ENCODE data around the gene HEG1.

DNA sequence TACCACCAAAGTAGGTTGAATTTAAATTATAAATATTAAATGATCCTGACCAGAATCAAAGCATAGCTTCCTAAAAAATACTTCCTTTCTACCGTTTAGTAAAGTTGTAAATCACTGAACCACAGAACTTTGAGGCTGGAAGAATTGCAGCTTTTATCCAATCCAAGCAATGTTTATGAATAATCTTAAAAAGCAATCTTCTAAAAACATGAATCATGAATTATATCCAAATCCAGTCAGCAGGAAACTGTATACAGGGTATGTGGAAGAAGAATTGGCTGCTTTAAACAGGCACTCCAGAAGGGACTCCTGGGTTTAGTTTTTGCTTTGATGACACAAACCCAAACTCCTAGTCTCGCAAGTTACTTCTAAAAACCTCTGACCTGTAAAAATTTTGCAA lies 30.2 kb downstream of the HEG1 start:
- TF ChIP-seq, protein P1, sequence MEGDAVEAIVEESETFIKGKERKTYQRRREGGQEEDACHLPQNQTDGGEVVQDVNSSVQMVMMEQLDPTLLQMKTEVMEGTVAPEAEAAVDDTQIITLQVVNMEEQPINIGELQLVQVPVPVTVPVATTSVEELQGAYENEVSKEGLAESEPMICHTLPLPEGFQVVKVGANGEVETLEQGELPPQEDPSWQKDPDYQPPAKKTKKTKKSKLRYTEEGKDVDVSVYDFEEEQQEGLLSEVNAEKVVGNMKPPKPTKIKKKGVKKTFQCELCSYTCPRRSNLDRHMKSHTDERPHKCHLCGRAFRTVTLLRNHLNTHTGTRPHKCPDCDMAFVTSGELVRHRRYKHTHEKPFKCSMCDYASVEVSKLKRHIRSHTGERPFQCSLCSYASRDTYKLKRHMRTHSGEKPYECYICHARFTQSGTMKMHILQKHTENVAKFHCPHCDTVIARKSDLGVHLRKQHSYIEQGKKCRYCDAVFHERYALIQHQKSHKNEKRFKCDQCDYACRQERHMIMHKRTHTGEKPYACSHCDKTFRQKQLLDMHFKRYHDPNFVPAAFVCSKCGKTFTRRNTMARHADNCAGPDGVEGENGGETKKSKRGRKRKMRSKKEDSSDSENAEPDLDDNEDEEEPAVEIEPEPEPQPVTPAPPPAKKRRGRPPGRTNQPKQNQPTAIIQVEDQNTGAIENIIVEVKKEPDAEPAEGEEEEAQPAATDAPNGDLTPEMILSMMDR (conservative IDR thresholded peaks at IDR 0.05 in 1 of 2, IDR thresholded peaks at IDR 0.05 in 1 of 2; ENCODE audit: extremely low read depth in 1 of 2, insufficient read depth in 1 of 2, low read depth in 1 of 2, low read length in 2 of 2): no peak
- no peak for TF ChIP-seq EZH2 (IDR thresholded peaks at IDR 0.05; ENCODE audit: borderline replicate concordance, low read length)

Data from mammary epithelial cell (primary cell).